Measurements from ENCODE around the gene SLC35E1. TPM values are rescaled to one million over a fixed set of nuclear protein-coding genes. Genes with fewer than 3 reads are reported as not detected.
A peak's percentile ranks its signal among the peaks of the same experiment; 100 is the strongest.

SLC35E1 gene
- total RNA-seq, 5 donors from 2014 or later (not counting 1 experiment from before 2014, with no cell fraction given) = 32.7 to 67.5 (median 36.9) TPM

GRCh38 chr19:16608290-16608739 is 36.1 kb upstream of the SLC35E1 start:
- ChIA-PET CTCF (no interaction called here), POLR2A (no interaction called here)
- H3K4me3 ChIP-seq (ENCODE audit: control insufficient read depth in 1 of 2, extremely low read depth in 1 of 2, low read length in 1 of 2) = no peak overlapping the region
- peaks cover 0 to 35% of the 10 kb centered on the region in 2 experiments for H3K4me1 ChIP-seq (ENCODE audit: control insufficient read depth in 1 of 2, extremely low read depth in 1 of 2, insufficient read depth in 2 of 2, low read length in 2 of 2)
- H3K4me1 Mint-ChIP-seq = peaks cover 46 to 68% (median 67%) of the 10 kb centered on the region in 3 donors
- ATAC-seq (replicated peaks in 1 of 4) (no peak), DNase-seq (no peak)
- peaks cover 0 to 6% of the 10 kb centered on the region in 2 donors for H3K36me3 ChIP-seq (ENCODE audit: control insufficient read depth in 2 of 2, extremely low read depth in 1 of 2, insufficient read depth in 1 of 2, low read length in 1 of 2)
- H3K27me3 Mint-ChIP-seq = no peaks in the 10 kb centered on the region
- H3K9me3 Mint-ChIP-seq = no peaks in the 10 kb centered on the region
- H3K27ac Mint-ChIP-seq = peak overlapping the region in 1 of 2 donors; percentile 23
- H3K27me3 ChIP-seq (replicated peaks in 1 of 2; ENCODE audit: control insufficient read depth in 2 of 2, extremely low read depth in 1 of 2, insufficient read depth in 2 of 2, low read length in 1 of 2) = no peaks in the 10 kb centered on the region
- H3K9me3 ChIP-seq = no peaks in the 10 kb centered on the region
- H3K27ac ChIP-seq (ENCODE audit: low read length) = no peak overlapping the region
- H3K4me3 Mint-ChIP-seq = no peak overlapping the region
- H3K36me3 Mint-ChIP-seq = no peaks in the 10 kb centered on the region
- WGBS (ENCODE audit: insufficient coverage) = no CpG with 5 or more reads among the region's 1 CpG

DNA sequence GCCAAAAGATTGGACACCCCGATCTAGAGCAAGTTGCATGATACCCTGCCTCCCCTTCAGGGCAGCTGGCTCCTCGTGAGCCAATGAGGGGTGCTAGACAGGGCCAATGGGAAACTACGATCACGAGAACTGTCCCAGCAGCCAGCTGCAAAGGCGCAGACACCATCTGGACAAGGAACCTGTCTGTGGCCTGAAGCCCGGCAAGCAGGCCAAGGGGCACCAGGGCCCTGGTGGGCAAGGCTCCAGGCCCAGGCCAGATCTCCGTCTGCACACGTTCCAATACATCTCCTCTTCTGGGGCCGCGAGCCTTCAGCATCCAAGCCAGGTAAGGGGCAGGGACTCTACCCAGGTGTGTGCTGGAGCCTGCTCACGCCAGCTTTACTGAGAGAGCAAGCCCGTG is 35.6 kb upstream of the SLC35E1 start:
- CTCF ChIA-PET = no interaction called here
- H3K27me3 Mint-ChIP-seq = no peaks in the 10 kb centered on the region
- POLR2A ChIA-PET = interaction anchor here in 1 of 2 donors (0.6 kb wide), 1 partner anchor 416 kb away, joined by 3 read pairs; no protein-coding TSS in a partner anchor
- no peaks in the 10 kb centered on the region for H3K9me3 Mint-ChIP-seq
- no peaks in the 10 kb centered on the region for H3K36me3 Mint-ChIP-seq
- Histone ChIP-seq H3K27me3 (replicated peaks in 1 of 2; ENCODE audit: control insufficient read depth in 2 of 2, extremely low read depth in 1 of 2, insufficient read depth in 2 of 2, low read length in 1 of 2) (no peaks in the 10 kb centered on the region), H3K4me1 (ENCODE audit: control insufficient read depth in 1 of 2, extremely low read depth in 1 of 2, insufficient read depth in 2 of 2, low read length in 2 of 2) (peaks cover 0 to 35% of the 10 kb centered on the region in 2 experiments), H3K27ac (ENCODE audit: low read length) (no peak overlapping the region), H3K9me3 (no peaks in the 10 kb centered on the region), H3K4me3 (ENCODE audit: control insufficient read depth in 1 of 2, extremely low read depth in 1 of 2, low read length in 1 of 2) (no peak overlapping the region), H3K36me3 (ENCODE audit: control insufficient read depth in 2 of 2, extremely low read depth in 1 of 2, insufficient read depth in 1 of 2, low read length in 1 of 2) (peaks cover 0 to 6% of the 10 kb centered on the region in 2 donors)
- DNase-seq = no peak
- no peak for ATAC-seq (replicated peaks in 1 of 4)
- 94% methylated on average over 8 of the region's 12 CpGs for WGBS (ENCODE audit: insufficient coverage)
- H3K4me3 Mint-ChIP-seq = no peak overlapping the region
- peak overlapping the region in 1 of 2 donors; percentile 39 for H3K27ac Mint-ChIP-seq
- H3K4me1 Mint-ChIP-seq = peaks cover 44 to 64% (median 64%) of the 10 kb centered on the region in 3 donors

GRCh38 chr19:16605553-16605994 is 33.4 kb upstream of the SLC35E1 start:
- Histone ChIP-seq H3K4me3 (ENCODE audit: control insufficient read depth in 1 of 2, extremely low read depth in 1 of 2, low read length in 1 of 2) (no peak overlapping the region), H3K36me3 (ENCODE audit: control insufficient read depth in 2 of 2, extremely low read depth in 1 of 2, insufficient read depth in 1 of 2, low read length in 1 of 2) (peaks cover 0 to 6% of the 10 kb centered on the region in 2 donors), H3K27me3 (replicated peaks in 1 of 2; ENCODE audit: control insufficient read depth in 2 of 2, extremely low read depth in 1 of 2, insufficient read depth in 2 of 2, low read length in 1 of 2) (no peaks in the 10 kb centered on the region), H3K4me1 (ENCODE audit: control insufficient read depth in 1 of 2, extremely low read depth in 1 of 2, insufficient read depth in 2 of 2, low read length in 2 of 2) (peaks cover 0 to 29% of the 10 kb centered on the region in 2 experiments), H3K9me3 (no peaks in the 10 kb centered on the region), H3K27ac (ENCODE audit: low read length) (no peak overlapping the region)
- peaks cover 35 to 55% (median 51%) of the 10 kb centered on the region in 3 donors for H3K4me1 Mint-ChIP-seq
- no peak for DNase-seq
- ChIA-PET POLR2A (interaction anchor here in 1 of 2 donors (0.6 kb wide), 1 partner anchor 12 kb away, joined by 3 read pairs; no protein-coding TSS in a partner anchor), CTCF (no interaction called here)
- no peaks in the 10 kb centered on the region for H3K9me3 Mint-ChIP-seq
- H3K36me3 Mint-ChIP-seq = no peaks in the 10 kb centered on the region
- no peak overlapping the region for H3K27ac Mint-ChIP-seq
- no peak for ATAC-seq (replicated peaks in 1 of 4)
- no peaks in the 10 kb centered on the region for H3K27me3 Mint-ChIP-seq
- 94% methylated on average over 7 of the region's 8 CpGs for WGBS (ENCODE audit: insufficient coverage)
- H3K4me3 Mint-ChIP-seq = no peak overlapping the region

- ChIA-PET CTCF (no interaction called here), POLR2A (no interaction called here)
- Histone ChIP-seq H3K4me3 (ENCODE audit: control insufficient read depth in 1 of 2, extremely low read depth in 1 of 2, low read length in 1 of 2) (no peak overlapping the region), H3K27me3 (replicated peaks in 1 of 2; ENCODE audit: control insufficient read depth in 2 of 2, extremely low read depth in 1 of 2, insufficient read depth in 2 of 2, low read length in 1 of 2) (no peaks in the 10 kb centered on the region), H3K27ac (ENCODE audit: low read length) (no peak overlapping the region), H3K4me1 (ENCODE audit: control insufficient read depth in 1 of 2, extremely low read depth in 1 of 2, insufficient read depth in 2 of 2, low read length in 2 of 2) (peaks cover 0 to 29% of the 10 kb centered on the region in 2 experiments), H3K9me3 (no peaks in the 10 kb centered on the region), H3K36me3 (ENCODE audit: control insufficient read depth in 2 of 2, extremely low read depth in 1 of 2, insufficient read depth in 1 of 2, low read length in 1 of 2) (peaks cover 0 to 6% of the 10 kb centered on the region in 2 donors)
- Mint-ChIP-seq H3K36me3 (no peaks in the 10 kb centered on the region), H3K27ac (no peak overlapping the region), H3K4me3 (no peak overlapping the region), H3K4me1 (peaks cover 32 to 57% (median 53%) of the 10 kb centered on the region in 3 donors), H3K9me3 (no peaks in the 10 kb centered on the region), H3K27me3 (no peaks in the 10 kb centered on the region)
- DNase-seq (no peak), ATAC-seq (replicated peaks in 1 of 4) (no peak)
- WGBS (ENCODE audit: insufficient coverage) = 80% methylated on average over 1 of the region's 3 CpGs
These were observed 32.9 kb upstream of the SLC35E1 start for GRCh38 chr19:16605115-16605514.

GRCh38 chr19:16604615-16605014 is 32.4 kb upstream of the SLC35E1 start:
- Mint-ChIP-seq H3K4me3 (no peak overlapping the region), H3K27ac (no peak overlapping the region), H3K27me3 (no peaks in the 10 kb centered on the region), H3K36me3 (no peaks in the 10 kb centered on the region), H3K9me3 (no peaks in the 10 kb centered on the region), H3K4me1 (peaks cover 32 to 57% (median 51%) of the 10 kb centered on the region in 3 donors)
- H3K27me3 ChIP-seq (replicated peaks in 1 of 2; ENCODE audit: control insufficient read depth in 2 of 2, extremely low read depth in 1 of 2, insufficient read depth in 2 of 2, low read length in 1 of 2) = no peaks in the 10 kb centered on the region
- ATAC-seq (replicated peaks in 1 of 4) = no peak
- ChIA-PET POLR2A (no interaction called here), CTCF (no interaction called here)
- H3K36me3 ChIP-seq (ENCODE audit: control insufficient read depth in 2 of 2, extremely low read depth in 1 of 2, insufficient read depth in 1 of 2, low read length in 1 of 2) = peaks cover 0 to 6% of the 10 kb centered on the region in 2 donors
- no peak for DNase-seq
- no peaks in the 10 kb centered on the region for H3K9me3 ChIP-seq
- peaks cover 0 to 29% of the 10 kb centered on the region in 2 experiments for H3K4me1 ChIP-seq (ENCODE audit: control insufficient read depth in 1 of 2, extremely low read depth in 1 of 2, insufficient read depth in 2 of 2, low read length in 2 of 2)
- no peak overlapping the region for H3K4me3 ChIP-seq (ENCODE audit: control insufficient read depth in 1 of 2, extremely low read depth in 1 of 2, low read length in 1 of 2)
- WGBS (ENCODE audit: insufficient coverage) = no CpG with 5 or more reads among the region's 6 CpGs
- H3K27ac ChIP-seq (ENCODE audit: low read length) = no peak overlapping the region

DNA sequence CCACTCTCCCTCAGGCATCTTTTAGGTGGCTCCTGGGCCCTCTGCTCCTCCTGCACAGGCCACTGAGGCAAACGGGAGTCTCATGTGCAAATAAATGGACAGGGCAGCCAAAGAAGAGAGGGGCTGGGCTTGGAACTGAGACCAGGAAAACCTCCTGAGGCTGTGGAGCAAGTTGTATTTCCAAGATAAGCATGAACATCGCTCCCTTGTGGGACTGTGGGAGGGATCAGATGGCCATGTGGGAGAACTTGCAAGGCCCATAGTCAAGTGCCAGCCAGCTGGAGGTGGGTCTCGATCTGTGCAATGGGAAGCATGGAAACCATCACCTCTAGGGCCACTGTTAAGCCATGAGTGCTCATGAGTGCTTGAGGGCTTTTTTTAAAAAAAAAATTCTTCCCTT is 30.9 kb upstream of the SLC35E1 start:
- Mint-ChIP-seq H3K27ac (no peak overlapping the region), H3K36me3 (no peaks in the 10 kb centered on the region), H3K27me3 (no peaks in the 10 kb centered on the region), H3K4me1 (peaks cover 28 to 55% (median 53%) of the 10 kb centered on the region in 3 donors), H3K4me3 (no peak overlapping the region), H3K9me3 (no peaks in the 10 kb centered on the region)
- Histone ChIP-seq H3K36me3 (ENCODE audit: control insufficient read depth in 2 of 2, extremely low read depth in 1 of 2, insufficient read depth in 1 of 2, low read length in 1 of 2) (peaks cover 0 to 6% of the 10 kb centered on the region in 2 donors), H3K27me3 (replicated peaks in 1 of 2; ENCODE audit: control insufficient read depth in 2 of 2, extremely low read depth in 1 of 2, insufficient read depth in 2 of 2, low read length in 1 of 2) (no peaks in the 10 kb centered on the region), H3K9me3 (no peaks in the 10 kb centered on the region), H3K27ac (ENCODE audit: low read length) (no peak overlapping the region), H3K4me1 (ENCODE audit: control insufficient read depth in 1 of 2, extremely low read depth in 1 of 2, insufficient read depth in 2 of 2, low read length in 2 of 2) (peaks cover 0 to 34% of the 10 kb centered on the region in 2 experiments), H3K4me3 (ENCODE audit: control insufficient read depth in 1 of 2, extremely low read depth in 1 of 2, low read length in 1 of 2) (no peak overlapping the region)
- ChIA-PET CTCF (no interaction called here), POLR2A (no interaction called here)
- WGBS (ENCODE audit: insufficient coverage) = 100% methylated on average over 2 of the region's 3 CpGs
- DNase-seq (no peak), ATAC-seq (replicated peaks in 1 of 4) (no peak)
